NCI-H1436 (cell line): Measurements from ENCODE around the gene GPHA2.

Experiments used
- DNase-seq: peaks from one replicate; lab custom pipeline; 2025; lab: John Stamatoyannopoulos, UW

The GPHA2 gene

GRCh38 chr11:64929625-64930024 lies 6.1 kb downstream of the GPHA2 start:
- no peak for DNase-seq

- no peak for DNase-seq
Measured at GRCh38 chr11:64928957-64929356, 6.7 kb downstream of the GPHA2 start.

GRCh38 chr11:64926689-64927088 lies 9.0 kb downstream of the GPHA2 start:
- DNase-seq = no peak

- no peak for DNase-seq
Measured at GRCh38 chr11:64925536-64926436, 9.9 kb downstream of the GPHA2 start.

GRCh38 chr11:64924910-64925284 lies 10.8 kb downstream of the GPHA2 start:
- no peak for DNase-seq

GRCh38 chr11:64923944-64924909 lies 11.5 kb downstream of the GPHA2 start, which contains the start of gene PPP2R5B:
Gene PPP2R5B, plus strand, starts transcription at chr11:64924689. Its CDS starts 1,046 bp downstream, at chr11:64925735.
- peak; percentile 73 for DNase-seq

GRCh38 chr11:64923151-64923661 lies 12.5 kb downstream of the GPHA2 start:
- no peak for DNase-seq

- DNase-seq = no peak
Measured at GRCh38 chr11:64921384-64921783, 14.3 kb downstream of the GPHA2 start.

GRCh38 chr11:64920124-64920523 lies 15.6 kb downstream of the GPHA2 start:
- DNase-seq = no peak

GRCh38 chr11:64919627-64920026 lies 16.1 kb downstream of the GPHA2 start:
- DNase-seq = no peak

GRCh38 chr11:64918017-64918416 lies 17.7 kb downstream of the GPHA2 start:
- no peak for DNase-seq

- no peak for DNase-seq
Measured at GRCh38 chr11:64917663-64917995, 18.1 kb downstream of the GPHA2 start.

GRCh38 chr11:64916775-64917662 lies 18.7 kb downstream of the GPHA2 start, which contains the start of gene ATG2A:
Gene ATG2A, minus strand, starts transcription at chr11:64917209. Its CDS starts 74 bp downstream, at chr11:64917135.
- DNase-seq = peak; percentile 99

- no peak for DNase-seq
Measured at GRCh38 chr11:64916040-64916774, 19.5 kb downstream of the GPHA2 start.

- DNase-seq = no peak
Measured at GRCh38 chr11:64915376-64915887, 20.3 kb downstream of the GPHA2 start.

- DNase-seq = no peak
Measured at GRCh38 chr11:64914123-64914522, 21.6 kb downstream of the GPHA2 start.

- DNase-seq = no peak
Measured at GRCh38 chr11:64913171-64913727, 22.4 kb downstream of the GPHA2 start.

- DNase-seq = no peak
Measured at GRCh38 chr11:64911689-64912088, 24.0 kb downstream of the GPHA2 start.

GRCh38 chr11:64911142-64911541 lies 24.6 kb downstream of the GPHA2 start:
- DNase-seq = no peak

- DNase-seq = no peak
Measured at GRCh38 chr11:64910451-64911093, 25.1 kb downstream of the GPHA2 start.
